Tongue (tissue), 1 donor: Measurements from ENCODE around the gene MRO. TPM values are rescaled to one million over a fixed set of nuclear protein-coding genes. Genes with fewer than 3 reads are reported as not detected.

Experiments
- total RNA-seq: library from RNA; depleted of rRNA; stranded (reverse); fragments of >200 nt; gene quantifications from one replicate; pipeline ENCODE4 v1.2.3, GENCODE V29; 2014

MRO gene
- total RNA-seq, 1 donor from 2014 or later: 0.21 TPM

Other genes starting within 250 kb of the MRO start
- 40.2 TPM for gene ME2, start 59.1 kb upstream of the MRO start, total RNA-seq
- 5.3 TPM for gene ELAC1, start 148.0 kb upstream of the MRO start, total RNA-seq
- gene SMAD4, start 210.2 kb upstream of the MRO start, total RNA-seq: 86.1 TPM